Liver (tissue), 9 donors: Measurements from ENCODE around the gene WBP2. TPM values are rescaled to one million over a fixed set of nuclear protein-coding genes. Genes with fewer than 3 reads are reported as not detected.

Experiments
- DNase-seq: peaks from one replicate; pipeline ENCODE4 v3.0.0-alpha.2; 2017; ENCODE audit warnings: low spot score
- H3K27ac ChIP-seq, 2 donors: one replicate each; pipeline ENCODE4 v1.7.0; 2013; ENCODE audit warnings: inconsistent platforms in 2 of 2, low read length in 2 of 2, control low read depth in 1 of 2, low read depth in 1 of 2, mild to moderate bottlenecking in 1 of 2
- H3K27me3 ChIP-seq, 4 donors: one replicate each; pipeline versions ENCODE4 v1.6.1 to v1.7.0; 2013; ENCODE audit warnings: low read length in 3 of 4, inconsistent platforms in 1 of 4, mild to moderate bottlenecking in 1 of 4, moderate library complexity in 1 of 4; ENCODE audit not compliant: control insufficient read depth in 4 of 4, insufficient read depth in 4 of 4
- H3K36me3 ChIP-seq, 4 donors: one replicate each; pipeline versions ENCODE4 v1.6.1 to v1.7.0; 2013; ENCODE audit warnings: low read length in 3 of 4, mild to moderate bottlenecking in 3 of 4, low read depth in 1 of 4, moderate library complexity in 1 of 4; ENCODE audit not compliant: control insufficient read depth in 4 of 4, insufficient read depth in 3 of 4
- H3K4me1 ChIP-seq, 4 donors: one replicate each; pipeline versions ENCODE4 v1.6.1 to v1.7.0; 2013; ENCODE audit warnings: low read length in 3 of 4, mild to moderate bottlenecking in 3 of 4, moderate library complexity in 1 of 4; ENCODE audit not compliant: control insufficient read depth in 4 of 4, insufficient read depth in 4 of 4
- H3K4me3 ChIP-seq, 3 donors: one replicate each; pipeline versions ENCODE4 v1.6.1 to v1.7.0; 2013; ENCODE audit warnings: low read length in 3 of 3, control low read depth in 1 of 3, low read depth in 1 of 3, mild to moderate bottlenecking in 1 of 3
- H3K9ac ChIP-seq, 2 donors: one replicate each; pipeline ENCODE4 v1.7.0; 2013; ENCODE audit warnings: low read length in 2 of 2, mild to moderate bottlenecking in 2 of 2, moderate library complexity in 2 of 2, control low read depth in 1 of 2, low read depth in 1 of 2
- H3K9me3 ChIP-seq, 4 donors: one replicate each; pipeline versions ENCODE4 v1.6.1 to v1.7.0; 2013; ENCODE audit warnings: low read length in 3 of 4; ENCODE audit not compliant: control insufficient read depth in 4 of 4
- EGR1 ChIP-seq, 2 donors: IDR thresholded peaks; 2 replicates each; pipeline ENCODE4 v1.6.1; 2016 to 2018; ENCODE audit warnings: antibody characterized with exemption in 2 of 2, low read depth in 2 of 2
- FOXA1 ChIP-seq: IDR thresholded peaks from 2 replicates; pipeline ENCODE4 v1.6.1; 2016; ENCODE audit warnings: antibody characterized with exemption
- GABPA ChIP-seq, 2 donors: IDR thresholded peaks in 1 of 2; conservative IDR thresholded peaks in 1 of 2; 2 replicates each; pipeline ENCODE4 v1.6.1; 2016; ENCODE audit warnings: antibody characterized with exemption in 2 of 2, mild to moderate bottlenecking in 1 of 2, moderate library complexity in 1 of 2
- HNF4A ChIP-seq, 2 donors: conservative IDR thresholded peaks; 2 replicates each; pipeline ENCODE4 v1.6.1; 2016; ENCODE audit warnings: antibody characterized with exemption in 2 of 2, mild to moderate bottlenecking in 2 of 2
- HNF4G ChIP-seq: IDR thresholded peaks from 2 replicates; pipeline ENCODE4 v1.6.1; 2016; ENCODE audit warnings: antibody characterized with exemption
- NR2F2 ChIP-seq: IDR thresholded peaks from 2 replicates; pipeline ENCODE4 v1.6.1; 2016; ENCODE audit warnings: antibody characterized with exemption
- RAD21 ChIP-seq, 2 donors: IDR thresholded peaks; 2 replicates each; pipeline ENCODE4 v1.6.1; 2016; ENCODE audit warnings: antibody characterized with exemption in 2 of 2, mild to moderate bottlenecking in 2 of 2
- REST ChIP-seq: IDR thresholded peaks from 2 replicates; pipeline ENCODE4 v1.6.1; 2016; ENCODE audit warnings: antibody characterized with exemption, mild to moderate bottlenecking
- RXRA ChIP-seq, 2 donors: IDR thresholded peaks; 2 replicates each; pipeline ENCODE4 v1.6.1; 2017 to 2018; ENCODE audit warnings: antibody characterized with exemption in 2 of 2, mild to moderate bottlenecking in 1 of 2
- SP1 ChIP-seq: IDR thresholded peaks from 2 replicates; pipeline ENCODE4 v1.6.1; 2018; ENCODE audit warnings: antibody characterized with exemption, mild to moderate bottlenecking
- TAF1 ChIP-seq: conservative IDR thresholded peaks from 2 replicates; pipeline ENCODE4 v1.6.1; 2016; ENCODE audit warnings: antibody characterized with exemption, mild to moderate bottlenecking
- YY1 ChIP-seq: IDR thresholded peaks from 2 replicates; pipeline ENCODE4 v1.6.1; 2016; ENCODE audit warnings: antibody characterized with exemption, mild to moderate bottlenecking
- WGBS: extraction: QIAGEN DNeasy Blood & Tissue Kit; methylation state at CpG from one replicate; pipeline ENCODE4 v1.1.7; 2013; 5-methylcytosine and 5-hydroxymethylcytosine counted together
- polyA plus RNA-seq, 2 donors: library from polyadenylated mRNA; stranded (reverse) in 1 of 2; unstranded in 1 of 2; fragments of 200-250 nt in 1 of 2; fragments of >200 nt in 1 of 2; fragmentation: Nextera tagmentation in 1 of 2; extraction: Ambion mirVana in 1 of 2; gene quantifications; one replicate each; pipeline versions ENCODE4 v1.2.1 to v1.2.3, GENCODE V29; 2013 to 2015
- total RNA-seq, 2 donors: library from RNA; depleted of rRNA; stranded (reverse); fragments of >200 nt; gene quantifications; one replicate each; pipeline ENCODE4 v1.2.3, GENCODE V29; 2014
- TF ChIP-seq, protein P1 (sequence below): IDR thresholded peaks from 2 replicates; pipeline ENCODE4 v1.6.1; 2016; ENCODE audit warnings: antibody characterized with exemption
- TF ChIP-seq, protein P2 (sequence below): fragments of 150-350 bp; IDR thresholded peaks from 2 replicates; pipeline ENCODE4 v1.5.1; 2017; ENCODE audit warnings: improper control_type of control experiment, low read depth, low read length; ENCODE audit not compliant: missing input control
- TF ChIP-seq, protein P3 (sequence below): IDR thresholded peaks from 2 replicates; pipeline ENCODE4 v1.6.1; 2016; ENCODE audit warnings: antibody characterized with exemption
- TF ChIP-seq, protein P4 (sequence below): IDR thresholded peaks from 2 replicates; pipeline ENCODE4 v1.6.1; 2016; ENCODE audit warnings: antibody characterized with exemption
- donor health status: healthy.
- donor health status: healthy.
- donor health status: healthy.
- donor health status: healthy.
- donor health status: healthy.

WBP2 gene
- total and polyA plus RNA-seq, 4 donors = 29.0 to 99.4 (median 51.6) TPM

DNA sequence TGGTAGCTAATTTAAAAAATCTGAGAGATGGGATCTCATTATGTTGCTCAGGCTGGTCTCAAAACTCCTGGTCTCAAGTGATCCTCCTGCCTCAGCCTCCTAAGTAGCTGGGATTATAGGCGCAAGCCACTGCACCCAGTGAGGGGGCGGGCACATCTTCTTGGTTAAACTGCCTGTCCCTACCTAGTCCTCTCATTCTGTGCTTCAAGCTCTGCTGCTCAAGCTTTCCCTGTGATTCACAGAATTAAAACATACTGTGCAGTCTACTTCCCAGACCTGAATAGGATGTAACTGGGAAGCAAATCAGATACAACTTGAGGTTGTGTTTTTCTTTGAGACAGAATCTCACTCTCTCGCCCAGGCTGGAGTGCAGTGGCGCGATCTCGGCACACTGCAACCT lies 47.3 kb upstream of the WBP2 start:
- no peaks in the 10 kb centered on the region for H3K9me3 ChIP-seq
- H3K27me3 ChIP-seq = no peaks in the 10 kb centered on the region
- H3K9ac ChIP-seq = no peak overlapping the region
- peaks cover 6 to 26% (median 13%) of the 10 kb centered on the region in 4 donors for H3K36me3 ChIP-seq
- TF ChIP-seq RXRA (IDR thresholded peaks at IDR 0.05) (no peak), HNF4A (conservative IDR thresholded peaks at IDR 0.05) (no peak), REST (no peak), GABPA (IDR thresholded peaks at IDR 0.05 in 1 of 2, conservative IDR thresholded peaks at IDR 0.05 in 1 of 2) (no peak), YY1 (no peak), RAD21 (IDR thresholded peaks at IDR 0.05) (no peak), EGR1 (IDR thresholded peaks at IDR 0.05; ENCODE audit: low read depth in 2 of 2) (no peak), FOXA1 (no peak), SP1 (no peak), NR2F2 (no peak), HNF4G (no peak)
- TF ChIP-seq, protein P1, sequence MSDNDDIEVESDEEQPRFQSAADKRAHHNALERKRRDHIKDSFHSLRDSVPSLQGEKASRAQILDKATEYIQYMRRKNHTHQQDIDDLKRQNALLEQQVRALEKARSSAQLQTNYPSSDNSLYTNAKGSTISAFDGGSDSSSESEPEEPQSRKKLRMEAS = no peak
- TF ChIP-seq, protein P2, sequence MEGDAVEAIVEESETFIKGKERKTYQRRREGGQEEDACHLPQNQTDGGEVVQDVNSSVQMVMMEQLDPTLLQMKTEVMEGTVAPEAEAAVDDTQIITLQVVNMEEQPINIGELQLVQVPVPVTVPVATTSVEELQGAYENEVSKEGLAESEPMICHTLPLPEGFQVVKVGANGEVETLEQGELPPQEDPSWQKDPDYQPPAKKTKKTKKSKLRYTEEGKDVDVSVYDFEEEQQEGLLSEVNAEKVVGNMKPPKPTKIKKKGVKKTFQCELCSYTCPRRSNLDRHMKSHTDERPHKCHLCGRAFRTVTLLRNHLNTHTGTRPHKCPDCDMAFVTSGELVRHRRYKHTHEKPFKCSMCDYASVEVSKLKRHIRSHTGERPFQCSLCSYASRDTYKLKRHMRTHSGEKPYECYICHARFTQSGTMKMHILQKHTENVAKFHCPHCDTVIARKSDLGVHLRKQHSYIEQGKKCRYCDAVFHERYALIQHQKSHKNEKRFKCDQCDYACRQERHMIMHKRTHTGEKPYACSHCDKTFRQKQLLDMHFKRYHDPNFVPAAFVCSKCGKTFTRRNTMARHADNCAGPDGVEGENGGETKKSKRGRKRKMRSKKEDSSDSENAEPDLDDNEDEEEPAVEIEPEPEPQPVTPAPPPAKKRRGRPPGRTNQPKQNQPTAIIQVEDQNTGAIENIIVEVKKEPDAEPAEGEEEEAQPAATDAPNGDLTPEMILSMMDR = no peak
- TF ChIP-seq, protein P3, sequence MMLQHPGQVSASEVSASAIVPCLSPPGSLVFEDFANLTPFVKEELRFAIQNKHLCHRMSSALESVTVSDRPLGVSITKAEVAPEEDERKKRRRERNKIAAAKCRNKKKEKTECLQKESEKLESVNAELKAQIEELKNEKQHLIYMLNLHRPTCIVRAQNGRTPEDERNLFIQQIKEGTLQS = no peak
- 98% methylated on average over 6 of the region's 6 CpGs for WGBS
- no peak overlapping the region for H3K4me3 ChIP-seq
- no peak for DNase-seq
- H3K27ac ChIP-seq = no peak overlapping the region
- peaks cover 5 to 40% (median 27%) of the 10 kb centered on the region in 4 donors for H3K4me1 ChIP-seq

DNA sequence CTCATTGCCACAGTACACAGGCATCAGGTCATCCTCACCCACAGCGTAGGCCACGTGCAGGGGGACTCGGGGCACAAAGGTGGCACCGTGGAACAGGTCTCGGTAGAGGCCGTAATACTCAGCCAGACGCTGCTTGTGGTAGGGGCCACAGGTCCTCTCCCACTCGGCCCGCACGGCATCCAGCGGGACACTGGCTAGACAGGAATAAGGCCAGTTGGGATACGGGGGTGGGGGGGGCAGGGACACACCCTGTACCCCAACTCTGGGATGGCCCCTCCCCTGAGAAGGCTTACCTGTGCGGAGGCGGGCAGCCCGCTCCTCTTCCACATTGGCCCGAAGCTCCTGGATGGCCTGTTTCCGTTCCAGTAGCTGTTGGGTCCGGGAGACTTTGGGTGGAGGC lies 46.6 kb upstream of the WBP2 start:
- H3K27me3 ChIP-seq = no peaks in the 10 kb centered on the region
- H3K36me3 ChIP-seq = peaks cover 6 to 26% (median 13%) of the 10 kb centered on the region in 4 donors
- no peak overlapping the region for H3K27ac ChIP-seq
- no peaks in the 10 kb centered on the region for H3K9me3 ChIP-seq
- no peak for DNase-seq
- no peak overlapping the region for H3K4me3 ChIP-seq
- H3K9ac ChIP-seq = no peak overlapping the region
- TF ChIP-seq, protein P4, sequence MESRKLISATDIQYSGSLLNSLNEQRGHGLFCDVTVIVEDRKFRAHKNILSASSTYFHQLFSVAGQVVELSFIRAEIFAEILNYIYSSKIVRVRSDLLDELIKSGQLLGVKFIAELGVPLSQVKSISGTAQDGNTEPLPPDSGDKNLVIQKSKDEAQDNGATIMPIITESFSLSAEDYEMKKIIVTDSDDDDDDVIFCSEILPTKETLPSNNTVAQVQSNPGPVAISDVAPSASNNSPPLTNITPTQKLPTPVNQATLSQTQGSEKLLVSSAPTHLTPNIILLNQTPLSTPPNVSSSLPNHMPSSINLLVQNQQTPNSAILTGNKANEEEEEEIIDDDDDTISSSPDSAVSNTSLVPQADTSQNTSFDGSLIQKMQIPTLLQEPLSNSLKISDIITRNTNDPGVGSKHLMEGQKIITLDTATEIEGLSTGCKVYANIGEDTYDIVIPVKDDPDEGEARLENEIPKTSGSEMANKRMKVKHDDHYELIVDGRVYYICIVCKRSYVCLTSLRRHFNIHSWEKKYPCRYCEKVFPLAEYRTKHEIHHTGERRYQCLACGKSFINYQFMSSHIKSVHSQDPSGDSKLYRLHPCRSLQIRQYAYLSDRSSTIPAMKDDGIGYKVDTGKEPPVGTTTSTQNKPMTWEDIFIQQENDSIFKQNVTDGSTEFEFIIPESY = no peak
- TF ChIP-seq, protein P2 = no peak
- TF ChIP-seq, protein P1 = no peak
- TF ChIP-seq SP1 (no peak), EGR1 (IDR thresholded peaks at IDR 0.05; ENCODE audit: low read depth in 2 of 2) (no peak), REST (no peak), HNF4G (no peak), TAF1 (no peak), HNF4A (conservative IDR thresholded peaks at IDR 0.05) (no peak), NR2F2 (no peak)
- TF ChIP-seq, protein P3 = no peak
- 93% methylated on average over 18 of the region's 18 CpGs for WGBS
- peaks cover 5 to 40% (median 27%) of the 10 kb centered on the region in 4 donors for H3K4me1 ChIP-seq
